ENCODE measurements around the gene PPP2R2C.

Gene PPP2R2C

GRCh38 chr4:6345866-6346265 is 126.5 kb downstream of the PPP2R2C start:
- no peak for DNase-seq (ENCODE audit: low read depth)

GRCh38 chr4:6345096-6345830 is 127.2 kb downstream of the PPP2R2C start:
- DNase-seq (ENCODE audit: low read depth): no peak

- peak; percentile 87 for DNase-seq (ENCODE audit: low read depth)
Measured at GRCh38 chr4:6343939-6344408, 128.4 kb downstream of the PPP2R2C start.

- no peak for DNase-seq (ENCODE audit: low read depth)
Measured at GRCh38 chr4:6342530-6343293, 129.7 kb downstream of the PPP2R2C start.

GRCh38 chr4:6341696-6342095 is 130.7 kb downstream of the PPP2R2C start:
- no peak for DNase-seq (ENCODE audit: low read depth)

GRCh38 chr4:6340446-6341015 is 131.9 kb downstream of the PPP2R2C start:
- no peak for DNase-seq (ENCODE audit: low read depth)

GRCh38 chr4:6339818-6340445 is 132.5 kb downstream of the PPP2R2C start:
- no peak for DNase-seq (ENCODE audit: low read depth)

- DNase-seq (ENCODE audit: low read depth): no peak
Measured at GRCh38 chr4:6338951-6339817, 133.2 kb downstream of the PPP2R2C start.

- DNase-seq (ENCODE audit: low read depth): no peak
Measured at GRCh38 chr4:6338175-6338950, 134.1 kb downstream of the PPP2R2C start.

- DNase-seq (ENCODE audit: low read depth): no peak
Measured at GRCh38 chr4:6337331-6337935, 135.0 kb downstream of the PPP2R2C start.

- DNase-seq (ENCODE audit: low read depth): no peak
Measured at GRCh38 chr4:6336166-6336565, 136.2 kb downstream of the PPP2R2C start.

- no peak for DNase-seq (ENCODE audit: low read depth)
Measured at GRCh38 chr4:6335040-6335590, 137.3 kb downstream of the PPP2R2C start.

- no peak for DNase-seq (ENCODE audit: low read depth)
Measured at GRCh38 chr4:6334203-6334887, 138.1 kb downstream of the PPP2R2C start.

- peak; percentile 34 for DNase-seq (ENCODE audit: low read depth)
Measured at GRCh38 chr4:6333301-6334202, 138.9 kb downstream of the PPP2R2C start.

GRCh38 chr4:6332669-6333050 is 139.8 kb downstream of the PPP2R2C start:
- DNase-seq (ENCODE audit: low read depth): no peak

GRCh38 chr4:6332042-6332668 is 140.3 kb downstream of the PPP2R2C start:
- peak; percentile 51 for DNase-seq (ENCODE audit: low read depth)

- DNase-seq (ENCODE audit: low read depth): no peak
Measured at GRCh38 chr4:6331468-6331867, 140.9 kb downstream of the PPP2R2C start.

GRCh38 chr4:6331018-6331417 is 141.4 kb downstream of the PPP2R2C start:
- peak; percentile 38 for DNase-seq (ENCODE audit: low read depth)

Data from ELR (cell line).